Lower lobe of right lung (tissue), 2 donors: ENCODE measurements around the gene PCED1A. TPM values are rescaled to one million over a fixed set of nuclear protein-coding genes. Genes with fewer than 3 reads are reported as not detected.

ENCODE experiments used
- ATAC-seq, 2 donors: fragments of 200-7000 bp; cut with Tn5 transposase; one replicate each; pipeline ENCODE4 v1.9.1; 2020 to 2022; ENCODE audit warnings: mild to moderate bottlenecking in 2 of 2, moderate library complexity in 2 of 2
- DNase-seq: peaks from one replicate; pipeline ENCODE4 v3.0.0-alpha.2; 2020
- H3K27ac ChIP-seq: fragments of 200-600 bp; one replicate; pipeline ENCODE4 v1.8.0; 2022
- H3K27me3 ChIP-seq: fragments of 200-600 bp; one replicate; pipeline ENCODE4 v1.8.0; 2022; ENCODE audit warnings: low read depth
- H3K36me3 ChIP-seq: fragments of 200-600 bp; one replicate; pipeline ENCODE4 v1.8.0; 2022; ENCODE audit warnings: mild to moderate bottlenecking
- H3K4me1 ChIP-seq: fragments of 200-600 bp; one replicate; pipeline ENCODE4 v1.8.0; 2022
- H3K4me3 ChIP-seq: fragments of 200-600 bp; one replicate; pipeline ENCODE4 v1.8.0; 2022; ENCODE audit warnings: mild to moderate bottlenecking
- H3K9me3 ChIP-seq: fragments of 200-600 bp; one replicate; pipeline ENCODE4 v1.8.0; 2022
- intact Hi-C: fragments of 100-400 bp; cut with DNase I; formaldehyde crosslinking; loops from one replicate; pipeline ENCODE4 v1.11.0; 2022
- total RNA-seq: library from RNA; stranded (reverse); fragmentation: NEBNext Ultra II Directional; extraction: Animal tissue kit (Norgen Biotek cat#: 25700); gene quantifications from one replicate; pipeline ENCODE4 v1.2.1, GENCODE V29; 2021
- TF ChIP-seq, protein P1 (sequence below): fragments of 200-600 bp; IDR thresholded peaks from one replicate; pipeline ENCODE4 v1.8.0; 2022; ENCODE audit warnings: antibody characterized with exemption, mild to moderate bottlenecking
- donor health status: DM: no; HTN: yes; CAD: no; lungs with severe emphysema.

PCED1A gene
- total RNA-seq, 1 donor from 2014 or later, result 43.5 TPM

DNA sequence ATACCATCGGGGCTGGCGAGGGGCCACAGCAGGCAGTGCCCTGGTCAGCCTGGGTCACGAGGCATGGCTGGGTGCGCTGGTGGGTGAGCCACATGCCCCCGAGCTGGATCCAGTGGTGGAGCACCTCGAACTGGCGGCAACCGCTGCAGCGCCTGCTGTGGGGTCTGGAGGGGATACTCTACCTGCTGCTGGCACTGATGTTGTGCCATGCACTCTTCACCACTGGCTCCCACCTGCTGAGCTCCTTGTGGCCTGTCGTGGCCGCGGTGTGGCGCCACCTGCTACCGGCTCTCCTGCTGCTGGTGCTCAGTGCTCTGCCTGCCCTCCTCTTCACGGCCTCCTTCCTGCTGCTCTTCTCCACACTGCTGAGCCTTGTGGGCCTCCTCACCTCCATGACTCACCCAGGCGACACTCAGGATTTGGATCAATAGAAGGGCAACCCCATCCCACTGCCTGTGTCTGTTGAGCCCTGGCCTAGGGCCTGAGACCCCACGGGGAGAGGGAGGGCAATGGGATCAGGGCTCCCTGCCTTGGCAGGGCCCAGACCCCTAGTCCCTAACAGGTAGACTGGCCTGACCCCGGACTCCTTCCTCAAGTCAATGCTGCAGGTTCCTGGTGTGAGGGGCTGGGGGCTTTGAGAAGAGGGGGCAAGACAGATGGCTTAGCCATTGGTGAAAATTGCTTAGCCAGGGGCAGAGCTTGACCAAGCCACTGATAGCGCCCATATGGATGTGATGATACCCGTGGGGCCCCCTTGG lies 23.7 kb downstream of the PCED1A start:
- peaks cover 6% of the 10 kb centered on the region for H3K9me3 ChIP-seq
- H3K4me1 ChIP-seq, result no peaks in the 10 kb centered on the region
- H3K4me3 ChIP-seq, result no peak overlapping the region
- peaks cover 26% of the 10 kb centered on the region for H3K27me3 ChIP-seq
- TF ChIP-seq, protein P1, sequence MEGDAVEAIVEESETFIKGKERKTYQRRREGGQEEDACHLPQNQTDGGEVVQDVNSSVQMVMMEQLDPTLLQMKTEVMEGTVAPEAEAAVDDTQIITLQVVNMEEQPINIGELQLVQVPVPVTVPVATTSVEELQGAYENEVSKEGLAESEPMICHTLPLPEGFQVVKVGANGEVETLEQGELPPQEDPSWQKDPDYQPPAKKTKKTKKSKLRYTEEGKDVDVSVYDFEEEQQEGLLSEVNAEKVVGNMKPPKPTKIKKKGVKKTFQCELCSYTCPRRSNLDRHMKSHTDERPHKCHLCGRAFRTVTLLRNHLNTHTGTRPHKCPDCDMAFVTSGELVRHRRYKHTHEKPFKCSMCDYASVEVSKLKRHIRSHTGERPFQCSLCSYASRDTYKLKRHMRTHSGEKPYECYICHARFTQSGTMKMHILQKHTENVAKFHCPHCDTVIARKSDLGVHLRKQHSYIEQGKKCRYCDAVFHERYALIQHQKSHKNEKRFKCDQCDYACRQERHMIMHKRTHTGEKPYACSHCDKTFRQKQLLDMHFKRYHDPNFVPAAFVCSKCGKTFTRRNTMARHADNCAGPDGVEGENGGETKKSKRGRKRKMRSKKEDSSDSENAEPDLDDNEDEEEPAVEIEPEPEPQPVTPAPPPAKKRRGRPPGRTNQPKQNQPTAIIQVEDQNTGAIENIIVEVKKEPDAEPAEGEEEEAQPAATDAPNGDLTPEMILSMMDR, result no peak
- intact Hi-C loops, result no loop called here
- no peak overlapping the region for H3K27ac ChIP-seq
- DNase-seq, result no peak
- no peak for ATAC-seq
- H3K36me3 ChIP-seq, result no peaks in the 10 kb centered on the region

DNA sequence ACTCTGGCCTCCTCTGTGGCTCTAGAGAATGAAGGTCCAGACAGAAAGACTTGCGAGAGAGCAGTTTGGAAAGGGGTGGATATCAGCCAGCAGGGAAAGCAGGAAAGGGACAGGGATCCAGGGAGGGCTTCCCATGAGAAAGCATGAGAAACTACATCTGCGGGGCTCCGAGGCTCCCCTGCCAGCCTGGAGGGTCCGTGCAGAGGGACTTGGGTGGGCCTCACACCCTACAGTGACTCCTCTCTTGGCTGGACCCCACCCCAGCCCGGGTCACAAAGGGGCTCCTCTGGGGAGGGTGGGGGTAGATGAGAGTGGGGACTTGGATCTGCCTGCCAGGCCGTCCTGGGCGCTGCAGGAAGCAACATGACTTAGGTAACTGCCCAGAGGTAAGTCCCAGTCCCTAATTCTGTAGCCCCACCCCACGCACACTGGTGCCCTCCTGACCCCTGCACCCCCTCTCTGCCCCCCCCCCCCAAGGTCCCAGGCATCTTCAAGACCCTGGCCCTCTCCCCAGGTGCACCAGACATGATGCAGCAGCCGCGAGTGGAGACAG lies 24.3 kb downstream of the PCED1A start, which contains the start of gene TMEM239:
TSS of gene TMEM239 (plus strand) at position 335 of the 553 bp plus-strand sequence. CDS start at position 526, 191 bp downstream.
- intact Hi-C loops, result no loop called here
- DNase-seq (no peak), ATAC-seq (no peak)
- Histone ChIP-seq H3K4me3 (no peak within 1 kb of the TSS), H3K27ac (no peak within 1 kb of the TSS), H3K27me3 (peaks cover 19% of the 10 kb centered on the region), H3K36me3 (no peaks in the 10 kb centered on the region), H3K4me1 (no peaks in the 10 kb centered on the region), H3K9me3 (peaks cover 6% of the 10 kb centered on the region)
- TF ChIP-seq, protein P1, result no peak

DNA sequence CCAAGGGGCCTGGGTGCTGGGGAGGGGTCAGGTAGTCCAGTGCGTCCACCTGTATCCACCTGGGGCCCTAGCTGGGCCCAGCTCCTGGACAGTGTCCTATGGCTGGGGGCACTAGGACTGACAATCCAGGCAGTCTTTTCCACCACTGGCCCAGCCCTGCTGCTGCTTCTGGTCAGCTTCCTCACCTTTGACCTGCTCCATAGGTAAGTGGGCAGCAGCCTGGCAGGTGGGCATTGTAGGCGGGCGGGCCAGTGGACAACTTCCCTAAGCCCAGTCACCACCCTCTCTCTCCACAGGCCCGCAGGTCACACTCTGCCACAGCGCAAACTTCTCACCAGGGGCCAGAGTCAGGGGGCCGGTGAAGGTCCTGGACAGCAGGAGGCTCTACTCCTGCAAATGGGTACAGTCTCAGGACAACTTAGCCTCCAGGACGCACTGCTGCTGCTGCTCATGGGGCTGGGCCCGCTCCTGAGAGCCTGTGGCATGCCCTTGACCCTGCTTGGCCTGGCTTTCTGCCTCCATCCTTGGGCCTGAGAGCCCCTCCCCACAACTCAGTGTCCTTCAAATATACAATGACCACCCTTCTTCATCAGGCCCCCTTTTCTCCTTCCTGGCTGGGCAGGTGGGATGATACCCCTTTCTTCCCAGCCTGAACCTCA lies 25.1 kb downstream of the PCED1A start:
- H3K9me3 ChIP-seq, result peaks cover 6% of the 10 kb centered on the region
- no peak for DNase-seq
- intact Hi-C loops, result no loop called here
- H3K36me3 ChIP-seq, result no peaks in the 10 kb centered on the region
- peaks cover 12% of the 10 kb centered on the region for H3K27me3 ChIP-seq
- no peak overlapping the region for H3K27ac ChIP-seq
- TF ChIP-seq, protein P1, result no peak
- ATAC-seq, result peak in 1 of 2 donors; percentile 16
- H3K4me1 ChIP-seq, result no peaks in the 10 kb centered on the region
- H3K4me3 ChIP-seq, result no peak overlapping the region

DNA sequence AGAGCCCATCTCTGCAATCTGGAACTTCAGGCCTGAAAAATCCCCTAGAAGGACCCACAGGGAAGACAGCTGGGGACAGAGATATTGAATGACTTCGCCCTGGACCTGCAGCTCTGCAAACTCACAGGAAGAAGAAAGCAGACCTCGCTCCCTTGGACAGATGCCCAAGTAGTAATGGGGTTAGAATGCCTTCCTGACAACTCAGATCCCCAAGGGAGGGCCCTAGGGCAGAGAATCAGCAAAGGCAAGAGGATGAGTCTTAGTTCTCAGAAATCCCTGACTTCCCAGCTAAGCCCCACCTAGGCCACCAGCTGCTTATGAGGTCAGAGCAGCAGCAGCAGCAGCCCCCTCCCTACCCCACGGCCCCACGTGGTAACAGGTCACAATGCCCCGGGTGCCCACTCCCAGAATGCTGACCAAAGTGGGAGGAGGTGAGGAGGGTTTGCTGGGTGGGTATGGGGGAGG lies 25.8 kb downstream of the PCED1A start, which contains the start of gene C20orf141:
TSS of gene C20orf141 (plus strand) at position 401 of the 465 bp plus-strand sequence. CDS start 198 bp downstream, outside the sequence.
- DNase-seq, result no peak
- Histone ChIP-seq H3K27ac (no peak within 1 kb of the TSS), H3K9me3 (peaks cover 6% of the 10 kb centered on the region), H3K4me1 (no peaks in the 10 kb centered on the region), H3K4me3 (no peak within 1 kb of the TSS), H3K27me3 (peaks cover 6% of the 10 kb centered on the region), H3K36me3 (no peaks in the 10 kb centered on the region)
- intact Hi-C loops, result no loop called here
- ATAC-seq, result peak; percentile 7 to 9
- TF ChIP-seq, protein P1, result no peak

DNA sequence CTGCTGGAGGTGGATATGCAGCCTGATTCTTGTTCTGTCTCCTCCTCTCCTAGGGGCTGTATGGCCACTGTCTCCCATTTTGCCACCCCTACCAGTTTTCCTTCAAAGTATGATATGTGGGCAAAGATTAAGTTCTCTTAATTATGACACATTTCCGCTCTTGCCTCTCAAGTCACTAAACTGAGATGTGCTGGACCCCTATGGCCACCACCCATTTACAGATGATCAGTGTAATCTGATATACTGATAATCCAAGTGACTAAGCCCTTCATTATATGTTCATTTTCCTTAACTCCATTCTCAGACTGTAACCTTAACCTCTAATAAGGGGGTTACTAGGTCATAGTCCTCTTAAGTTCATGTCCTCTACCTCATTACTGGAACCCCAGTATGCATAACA lies 26.4 kb downstream of the PCED1A start:
- DNase-seq (no peak), ATAC-seq (no peak)
- intact Hi-C loops, result no loop called here
- TF ChIP-seq, protein P1, result no peak
- Histone ChIP-seq H3K27ac (no peak overlapping the region), H3K36me3 (no peaks in the 10 kb centered on the region), H3K4me3 (no peak overlapping the region), H3K27me3 (peaks cover under 1% of the 10 kb centered on the region), H3K9me3 (peaks cover 6% of the 10 kb centered on the region), H3K4me1 (no peaks in the 10 kb centered on the region)
